T follicular helper cell (primary cell): ENCODE data around the gene FILIP1.

Experiments used
- DNase-seq: peaks from one replicate; pipeline ENCODE4 v3.0.0-alpha.2; 2020; ENCODE audit warnings: low read depth

Gene FILIP1

DNA sequence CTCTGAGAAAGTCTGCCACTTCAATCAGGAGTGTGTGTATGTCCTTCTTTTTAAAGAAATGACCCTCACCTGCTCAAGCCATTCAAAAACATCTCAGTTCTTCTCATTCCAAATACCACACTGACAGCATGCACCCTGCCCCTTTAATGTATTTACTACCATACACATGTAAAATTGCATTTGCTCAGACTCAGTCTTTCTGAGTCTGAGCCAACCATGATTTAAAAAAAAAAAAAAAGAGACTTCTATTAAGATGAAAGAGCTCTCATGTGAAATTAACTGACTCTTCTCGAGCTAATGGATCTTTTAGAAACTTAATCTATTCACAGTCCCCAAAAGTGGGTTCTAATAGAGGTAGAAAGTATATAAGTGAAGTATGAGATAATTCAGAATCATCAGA, 1.4 kb upstream of the FILIP1 start:
- no peak for DNase-seq

DNA sequence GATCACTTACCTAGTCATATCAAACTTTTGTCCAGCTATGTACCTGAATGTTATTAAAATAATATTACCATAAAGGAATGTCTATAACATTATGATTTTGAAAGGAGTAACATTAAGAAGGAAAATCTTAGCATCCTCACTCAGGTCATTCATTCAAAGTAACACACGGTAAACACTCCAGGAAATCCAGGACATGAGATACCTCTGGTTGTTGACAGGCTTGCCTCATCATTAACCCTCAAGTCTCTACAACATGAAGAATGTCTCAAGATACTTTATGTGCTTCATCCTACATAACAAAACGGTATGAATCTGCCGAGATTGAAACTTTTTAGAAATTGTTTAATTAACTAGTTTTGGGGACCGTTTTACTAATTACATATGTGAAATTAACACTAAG, 690 bp upstream of the FILIP1 start:
- no peak for DNase-seq

DNA sequence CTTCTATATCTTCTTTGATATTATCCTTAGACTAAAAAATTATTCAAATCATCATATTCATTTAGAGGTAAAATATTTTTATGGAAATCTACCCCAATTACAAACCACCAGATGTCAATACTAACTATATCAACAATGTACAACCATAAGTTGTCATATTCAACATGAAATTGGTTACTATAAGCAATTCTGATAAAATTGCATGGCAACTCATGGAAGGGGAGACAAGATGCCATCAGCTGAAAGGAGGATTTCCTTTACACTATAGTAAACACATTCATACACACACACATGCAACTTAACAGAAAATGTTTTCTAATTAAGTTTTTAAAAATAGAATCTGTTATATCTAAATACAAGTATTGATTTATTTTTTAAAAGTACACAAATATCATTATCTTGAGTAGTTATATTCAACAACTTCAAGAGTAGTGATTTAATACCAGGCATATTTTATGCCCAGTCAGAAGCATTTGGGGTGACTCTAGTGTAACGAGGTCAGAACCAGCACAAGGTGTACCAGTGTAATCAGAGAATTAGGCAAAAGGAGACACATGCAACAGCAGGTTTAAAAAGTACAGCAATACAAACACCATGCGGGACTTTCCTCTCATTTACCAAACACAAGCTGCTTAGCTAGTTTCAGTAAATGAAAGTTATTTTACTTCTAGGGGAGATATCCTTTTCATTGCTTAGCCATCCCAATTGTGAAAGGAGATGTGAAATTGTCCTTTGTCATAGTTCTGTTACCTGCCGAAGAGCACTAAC, 1.0 kb downstream of the FILIP1 start:
- DNase-seq = no peak

DNA sequence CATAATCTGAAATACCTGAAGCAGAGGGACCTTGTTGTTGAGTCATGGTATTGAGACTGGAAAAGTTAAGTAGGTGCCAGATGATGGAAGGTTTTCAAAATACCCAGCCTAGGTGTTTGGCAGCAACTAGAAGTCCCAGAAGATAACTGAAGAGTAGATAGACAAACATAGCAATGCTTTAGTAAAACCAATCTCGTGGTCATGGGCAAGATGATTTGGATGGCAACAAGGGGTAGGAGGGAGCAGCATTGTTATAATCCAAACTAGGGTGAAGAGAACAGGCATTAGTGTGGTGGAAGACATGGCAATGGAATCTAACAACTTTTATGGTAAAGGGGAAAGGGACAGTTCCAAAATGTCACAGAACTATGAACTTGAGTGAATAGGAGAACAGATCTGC, 2.3 kb downstream of the FILIP1 start:
- no peak for DNase-seq

DNA sequence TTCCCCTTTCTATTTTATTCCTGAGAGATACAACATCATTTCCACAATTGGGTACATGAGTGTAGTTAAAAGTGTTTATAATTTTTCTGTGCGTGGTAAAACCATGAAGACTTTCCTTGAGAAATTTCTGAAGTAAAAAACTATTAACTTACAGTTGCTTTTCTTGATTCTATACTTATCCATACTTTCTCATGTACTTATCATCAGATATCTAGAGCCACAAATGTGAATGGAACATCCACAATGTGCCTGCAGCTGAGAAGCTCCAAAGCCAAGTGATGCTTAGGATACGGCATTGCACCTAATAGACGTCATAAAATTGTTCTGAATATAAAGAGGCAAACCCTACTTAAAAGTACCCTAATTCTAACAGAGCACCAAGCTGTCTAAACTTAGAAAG, 2.9 kb downstream of the FILIP1 start:
- DNase-seq = no peak

DNA sequence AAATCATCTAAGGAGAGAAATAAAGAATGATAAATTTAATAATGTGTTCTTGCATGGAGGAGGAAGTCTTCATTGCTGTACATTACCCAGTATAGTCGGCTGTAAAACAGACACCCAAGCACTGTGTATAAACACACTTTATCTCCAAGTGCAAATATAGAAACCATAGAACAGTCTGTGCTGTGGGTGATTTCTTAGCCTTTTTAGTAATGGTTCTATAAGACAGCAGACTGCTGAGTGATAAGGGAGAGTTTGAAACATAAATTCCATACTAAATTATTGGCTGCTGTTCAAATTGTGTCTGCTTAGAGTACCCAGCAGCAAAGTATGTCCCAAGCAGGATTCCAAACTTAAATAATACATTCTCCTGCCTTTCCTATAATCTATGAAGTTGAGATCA, 4.6 kb downstream of the FILIP1 start:
- DNase-seq = no peak

DNA sequence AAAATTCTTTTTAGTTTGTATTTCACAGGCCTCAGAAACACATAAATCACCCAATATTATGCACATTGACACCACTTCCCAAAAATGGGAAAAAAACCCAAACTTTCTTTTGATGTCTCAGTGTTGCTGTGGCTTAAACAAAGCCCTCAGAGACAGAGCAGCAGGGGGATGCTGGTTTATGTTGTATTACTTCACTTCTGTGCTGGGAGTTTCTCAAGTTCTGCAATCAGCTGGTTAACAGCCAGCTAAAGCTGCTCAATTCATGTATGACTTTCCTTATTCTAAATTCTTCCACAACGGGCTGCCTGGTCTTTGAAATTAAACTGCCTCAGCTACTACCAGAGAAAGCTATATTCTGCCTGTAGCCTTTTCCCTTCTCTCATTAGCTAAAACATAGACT, 5.6 kb downstream of the FILIP1 start:
- DNase-seq = no peak

DNA sequence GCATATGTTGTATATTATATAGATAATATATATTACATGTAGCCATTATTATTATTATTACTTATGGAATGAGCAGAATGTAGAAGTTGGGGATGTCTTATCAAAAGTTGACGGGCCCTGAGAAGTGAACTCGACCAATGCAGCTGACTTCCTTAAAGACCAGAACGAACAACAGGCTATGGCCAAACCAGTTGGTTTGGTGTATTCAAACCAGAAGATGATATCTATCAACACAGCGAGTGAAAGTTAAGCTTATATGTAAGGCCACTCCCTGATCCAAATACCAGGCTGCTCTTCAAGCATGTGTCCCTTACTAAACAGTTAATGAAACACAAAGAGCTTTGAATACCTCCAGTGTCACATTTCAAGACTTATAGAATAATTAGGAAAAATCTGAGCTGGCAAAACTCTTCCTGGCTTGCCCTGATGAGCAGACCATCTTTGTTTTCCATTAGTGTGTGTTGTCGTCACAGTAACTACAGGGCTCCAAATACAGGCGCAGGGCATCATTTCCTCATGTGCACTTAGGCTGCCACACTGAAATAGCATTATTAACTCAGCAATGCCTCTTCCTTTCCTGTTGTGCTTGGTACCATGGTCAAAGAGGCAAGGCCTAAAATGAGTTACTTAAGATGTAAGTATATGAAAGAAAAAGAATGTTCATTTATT, 6.6 kb downstream of the FILIP1 start:
- no peak for DNase-seq

DNA sequence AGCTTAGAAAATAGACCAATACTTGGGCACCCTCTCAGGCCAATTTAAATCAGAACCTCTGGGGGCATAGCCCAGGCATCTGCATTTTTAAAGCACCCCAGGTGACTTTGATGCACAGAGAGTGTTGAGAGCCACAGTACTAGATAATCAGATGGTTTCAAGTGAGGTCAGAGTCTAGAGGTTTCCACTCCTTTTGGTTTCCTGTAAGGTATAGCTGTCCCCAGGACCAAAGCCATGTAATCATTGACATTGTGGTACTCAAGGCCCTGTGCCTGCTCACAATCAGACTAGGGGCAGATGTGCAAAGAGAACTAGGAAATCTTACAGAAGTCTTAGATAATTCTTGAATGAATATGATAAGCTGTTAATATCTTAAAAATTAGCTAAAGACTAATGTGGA, 9.1 kb downstream of the FILIP1 start:
- DNase-seq = no peak

DNA sequence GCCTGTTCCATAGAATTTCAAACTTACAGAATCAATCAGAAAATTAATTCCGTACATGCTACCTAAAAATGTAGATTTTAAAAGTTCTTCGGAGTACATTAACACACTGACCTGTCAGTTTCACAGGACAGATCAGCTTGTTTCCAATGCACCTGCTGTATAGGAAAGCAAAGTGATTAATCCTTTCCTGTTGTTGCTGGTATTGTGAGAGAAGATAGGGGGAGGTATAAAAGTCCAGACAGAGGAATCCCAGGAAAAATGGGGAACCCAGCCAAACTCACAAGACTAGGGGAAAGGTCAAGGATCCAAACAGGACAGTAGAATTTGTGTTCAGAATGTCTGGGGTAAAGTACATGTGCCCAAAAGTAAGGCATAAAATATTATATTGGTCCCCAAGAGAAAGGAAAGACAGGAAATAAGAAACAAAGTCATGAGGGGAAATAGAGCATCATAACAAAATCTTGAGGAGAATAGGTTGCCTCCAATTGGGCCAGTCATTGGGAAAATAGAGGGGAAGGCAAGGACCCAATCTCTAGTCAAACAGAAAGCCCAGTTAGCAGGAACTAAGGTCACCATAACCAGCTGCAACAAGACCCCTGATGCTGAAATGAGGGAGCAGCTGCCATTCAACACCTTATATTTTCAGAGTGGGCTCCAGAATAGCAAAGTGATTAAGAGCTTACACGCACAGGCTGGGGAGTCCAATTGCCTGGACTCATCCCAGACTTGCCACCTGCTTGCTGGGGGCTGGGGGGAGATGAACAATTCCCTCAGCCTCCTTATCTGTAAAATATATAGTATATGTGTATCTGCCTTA, 10.3 kb downstream of the FILIP1 start:
- no peak for DNase-seq

DNA sequence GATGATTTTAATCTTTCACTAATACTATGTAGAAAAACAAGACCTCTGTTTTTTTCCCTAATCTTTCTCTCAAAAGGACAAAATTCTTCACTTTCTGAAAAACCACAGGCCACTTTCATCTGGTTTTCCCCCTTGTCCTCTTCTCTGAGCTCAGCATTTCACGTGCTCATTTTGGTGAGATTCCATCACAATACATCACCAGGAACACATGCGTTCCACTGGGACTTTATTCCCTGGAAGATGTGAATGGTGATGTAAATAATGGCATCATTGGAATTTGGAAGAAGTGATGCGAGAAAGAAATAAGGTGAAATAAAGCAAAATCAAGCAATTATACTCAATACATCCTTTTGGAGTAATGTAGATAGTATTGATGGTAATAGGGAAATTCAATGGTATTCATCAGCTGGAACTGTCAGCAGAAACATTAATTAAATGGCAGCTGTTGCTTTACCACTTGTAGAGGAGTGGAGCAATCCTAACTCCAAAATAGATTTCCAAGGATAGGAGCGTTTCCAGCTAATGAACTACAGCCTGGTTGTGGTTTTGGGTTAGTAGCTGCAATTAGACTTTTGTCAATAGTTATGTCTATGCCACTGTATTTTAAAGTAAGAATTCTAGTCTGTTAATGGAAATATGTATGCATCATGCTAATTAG, 11.5 kb downstream of the FILIP1 start:
- DNase-seq = no peak

DNA sequence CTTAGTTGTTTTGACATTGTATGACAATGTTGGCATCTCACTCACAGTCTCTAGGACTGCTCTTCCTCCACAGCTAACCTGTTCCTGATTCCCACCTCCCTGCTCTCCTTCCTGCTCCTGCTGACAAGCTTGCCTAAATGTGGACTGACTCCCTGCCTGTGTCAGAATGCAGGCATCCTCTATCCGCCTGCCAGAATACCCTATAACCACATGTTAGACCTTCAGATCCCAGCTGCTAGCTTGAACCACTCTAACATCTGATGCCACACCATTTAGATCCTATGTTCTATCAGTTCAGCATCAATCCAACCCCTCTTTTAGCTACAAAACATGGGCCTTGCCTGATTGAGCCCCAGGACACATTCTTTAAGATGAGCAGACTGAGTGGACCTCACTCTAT, 12.2 kb downstream of the FILIP1 start:
- no peak for DNase-seq

DNA sequence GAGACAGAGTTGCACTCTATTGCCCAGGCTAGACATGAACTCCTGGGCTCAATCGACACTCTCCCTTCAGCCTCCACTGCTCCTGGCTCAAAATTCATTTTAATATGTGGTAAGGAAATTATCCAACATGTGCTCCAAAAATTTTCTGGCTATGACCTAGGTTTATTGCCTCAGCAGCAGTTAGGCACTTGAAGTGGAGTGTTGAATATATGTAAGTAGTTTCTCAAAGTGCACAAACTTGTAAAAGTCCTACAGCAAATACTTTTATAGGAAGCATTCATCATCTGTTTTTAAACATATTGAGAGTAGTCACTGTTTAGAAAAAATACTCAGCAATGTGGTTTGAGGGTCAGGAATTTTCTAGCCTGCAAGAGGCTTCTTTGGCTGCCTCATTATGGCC, 13.2 kb downstream of the FILIP1 start:
- no peak for DNase-seq

DNA sequence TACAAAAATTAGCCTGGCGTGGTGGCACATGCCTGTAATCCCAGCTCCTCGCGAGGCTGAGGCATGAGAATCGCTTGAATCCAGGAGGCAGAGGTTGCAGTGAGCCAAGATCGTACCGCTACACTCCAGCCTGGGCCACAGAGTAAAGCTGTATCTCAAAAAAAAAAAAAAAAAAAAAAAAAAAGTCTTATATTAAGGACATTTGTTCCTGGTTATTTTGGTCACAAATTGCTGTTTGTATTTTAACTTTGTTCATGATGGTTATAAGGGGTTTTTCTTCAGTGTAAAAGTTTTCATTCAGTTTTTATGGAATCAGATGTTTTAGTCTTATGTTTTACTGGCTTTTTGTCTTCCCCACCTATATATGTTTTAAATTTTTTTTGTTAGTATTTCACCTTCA, 13.9 kb downstream of the FILIP1 start:
- no peak for DNase-seq

DNA sequence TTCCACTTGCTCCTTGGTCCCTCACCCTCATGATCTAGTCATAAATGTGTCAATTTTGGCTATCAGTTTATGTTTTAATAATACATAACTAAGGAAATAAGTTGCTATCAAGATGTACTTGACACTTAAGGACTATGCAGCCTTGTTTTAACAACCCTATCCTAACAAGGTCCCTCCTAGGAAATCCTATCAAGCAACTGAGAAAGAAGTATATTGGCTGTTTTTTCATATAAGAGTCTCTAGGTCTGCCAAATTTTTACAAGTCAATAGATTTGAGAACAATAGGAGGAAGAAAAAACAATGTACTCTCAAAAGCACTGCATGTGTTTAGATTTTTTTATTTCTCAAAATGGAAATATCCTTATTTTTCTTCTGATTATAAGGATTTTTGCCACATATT, 14.7 kb downstream of the FILIP1 start:
- DNase-seq = no peak

DNA sequence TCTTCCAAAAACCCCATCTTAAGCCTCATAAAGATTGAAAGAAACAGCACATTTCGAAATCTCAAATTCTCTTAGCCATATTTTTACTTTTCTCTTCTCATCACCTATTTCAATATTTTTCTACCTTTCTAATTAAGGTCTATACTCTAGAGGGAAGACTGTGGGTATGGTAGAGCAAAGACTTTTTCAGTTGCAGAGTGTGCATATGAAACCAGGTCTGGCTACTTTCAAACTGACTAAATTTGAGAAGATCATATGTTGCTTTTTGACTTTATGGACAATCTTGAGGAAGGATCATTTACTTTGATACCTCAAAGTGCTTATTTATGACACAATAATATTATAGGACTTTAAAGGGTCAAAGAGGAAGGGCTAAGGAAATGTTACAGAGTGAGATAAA, 20.7 kb downstream of the FILIP1 start:
- DNase-seq = no peak

DNA sequence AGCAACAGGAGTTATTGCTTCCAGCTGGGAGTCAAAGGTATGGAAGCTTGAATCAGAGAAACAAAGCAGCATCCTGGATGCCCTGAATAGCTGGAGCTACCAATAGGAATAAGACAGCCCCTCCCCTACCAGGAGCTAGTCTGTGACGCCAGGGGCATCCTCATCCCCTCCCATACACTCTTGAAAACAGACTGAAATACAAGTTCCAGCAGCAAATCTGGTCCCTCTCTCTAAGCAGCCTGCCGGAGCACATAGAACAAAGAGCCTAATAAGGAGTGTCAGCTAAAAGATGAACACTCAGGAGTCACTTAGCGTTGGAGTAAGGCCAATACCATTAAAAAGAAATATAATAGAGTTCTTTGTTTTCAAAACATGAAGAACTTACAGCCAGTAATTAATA, 25.6 kb downstream of the FILIP1 start:
- DNase-seq = no peak

DNA sequence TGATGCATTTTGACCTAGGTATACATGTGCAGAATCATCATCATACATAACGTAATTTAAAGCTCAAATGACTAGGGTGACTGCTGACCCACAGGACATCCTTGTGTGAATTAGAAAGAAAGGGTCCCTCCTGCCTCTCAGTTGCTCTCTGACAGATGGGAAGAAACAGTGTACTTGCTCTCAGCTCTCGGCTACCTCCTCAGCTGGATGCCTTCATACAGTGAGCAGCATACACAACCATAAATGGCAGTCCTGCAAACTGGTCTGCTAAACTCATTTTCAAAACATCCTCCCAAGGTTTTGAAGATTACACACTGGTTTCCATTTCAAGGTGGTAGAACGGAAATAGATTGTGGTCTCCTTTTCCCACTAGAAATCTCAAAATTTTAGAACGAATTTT, 26.3 kb downstream of the FILIP1 start:
- no peak for DNase-seq

DNA sequence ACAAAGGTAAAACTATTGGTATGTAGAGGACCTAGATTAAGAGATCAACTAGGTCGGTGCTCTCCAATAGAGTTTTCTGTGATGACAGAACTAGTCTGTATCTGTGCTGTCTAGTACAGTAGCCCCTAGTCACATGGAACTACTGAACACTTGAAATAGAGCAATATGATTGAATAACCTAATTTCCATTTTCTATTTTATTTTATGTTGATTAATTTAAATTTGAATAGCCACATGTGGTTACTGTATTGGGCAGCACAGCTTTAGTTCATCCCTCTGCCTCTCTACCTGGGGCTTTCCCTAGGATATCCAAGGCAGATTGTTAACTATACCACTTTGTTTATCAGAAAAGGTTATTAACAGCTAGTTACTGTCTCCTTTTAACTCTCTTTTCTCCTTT, 27.0 kb downstream of the FILIP1 start:
- DNase-seq = no peak

DNA sequence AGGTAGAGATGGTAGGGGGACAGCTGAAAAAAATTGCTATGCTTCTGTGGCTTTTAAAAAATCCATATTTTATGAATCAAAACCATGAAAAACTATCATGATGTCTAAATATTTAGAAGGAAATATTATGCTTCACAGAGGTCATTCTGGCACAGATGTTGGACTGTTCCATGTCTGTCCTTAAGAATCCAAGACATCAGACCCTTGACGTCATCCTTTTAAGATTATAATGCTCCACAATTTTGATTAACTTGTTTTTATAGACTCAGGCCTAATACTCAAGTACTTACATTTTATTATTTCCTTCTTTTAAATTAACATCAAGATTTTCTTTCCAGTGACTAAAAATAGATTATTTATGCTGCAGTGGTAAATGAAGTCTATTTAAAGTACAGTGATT, 29.7 kb downstream of the FILIP1 start:
- no peak for DNase-seq

DNA sequence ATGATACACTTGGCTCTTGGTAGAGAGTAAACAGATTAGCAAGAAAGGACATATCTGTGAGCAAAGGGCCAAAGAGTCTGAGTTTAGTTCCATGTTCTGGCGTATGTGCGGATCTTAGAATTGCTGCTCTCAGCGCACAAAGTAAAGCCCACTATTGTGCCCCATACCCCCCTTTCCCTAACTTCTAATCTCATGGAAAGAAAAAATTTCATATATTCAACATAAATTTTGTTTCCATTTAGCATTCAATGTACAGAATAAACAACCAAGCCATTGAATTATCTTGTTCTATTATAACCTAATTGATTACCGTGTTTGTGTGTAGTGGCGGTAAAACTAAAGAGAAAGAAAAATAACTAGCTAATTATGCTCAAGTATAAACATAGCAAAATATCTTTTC, 30.5 kb downstream of the FILIP1 start:
- DNase-seq = no peak

DNA sequence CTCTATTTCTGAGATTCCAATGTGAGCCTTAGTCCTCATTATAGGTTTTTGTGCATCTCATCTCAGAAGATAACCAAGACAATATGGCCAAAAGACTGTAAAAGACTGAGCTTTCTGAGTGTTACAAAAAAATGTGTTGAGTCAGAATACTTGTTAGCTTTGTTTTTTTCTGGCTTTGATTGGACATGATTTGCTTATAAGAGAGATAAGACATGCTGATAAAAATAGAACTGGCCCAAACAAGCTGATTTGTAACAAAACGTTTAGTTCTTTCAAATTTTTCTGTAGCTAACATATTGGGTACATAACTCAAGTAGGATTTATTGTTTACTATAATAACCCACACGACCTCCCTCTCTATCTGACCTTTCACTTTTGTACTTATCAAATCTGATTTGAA, 32.9 kb downstream of the FILIP1 start:
- DNase-seq = no peak

DNA sequence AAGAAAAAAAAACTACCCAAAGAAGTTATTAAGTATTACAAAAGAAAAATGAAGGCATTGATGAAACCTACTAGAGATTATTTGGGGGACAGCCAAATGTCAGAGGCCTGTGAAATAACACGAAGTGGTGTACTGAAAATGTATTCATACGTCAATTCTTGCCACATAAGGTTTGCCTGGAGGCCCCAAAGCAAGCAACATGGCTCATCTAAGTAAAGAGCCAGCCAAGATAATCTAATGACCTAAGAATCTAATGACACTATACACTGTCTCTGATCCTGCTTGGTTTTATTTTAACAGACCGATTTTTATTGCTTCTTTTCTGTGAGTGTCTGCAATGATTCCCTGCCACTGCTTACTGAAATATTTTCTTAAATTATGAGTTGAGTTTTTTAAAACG, 34.7 kb downstream of the FILIP1 start:
- DNase-seq = no peak
